HG02852 (cell line): ENCODE data around the gene TGFBR1.
A peak's percentile ranks its signal among the peaks of the same experiment; 100 is the strongest.

Source experiments
- ATAC-seq: cut with Tn5 transposase; IDR thresholded peaks from one replicate; pipeline ENCODE4 v1.9.1; 2021; ENCODE audit warnings: mild to moderate bottlenecking, moderate library complexity; ENCODE audit not compliant: unreplicated experiment

TGFBR1 gene

DNA sequence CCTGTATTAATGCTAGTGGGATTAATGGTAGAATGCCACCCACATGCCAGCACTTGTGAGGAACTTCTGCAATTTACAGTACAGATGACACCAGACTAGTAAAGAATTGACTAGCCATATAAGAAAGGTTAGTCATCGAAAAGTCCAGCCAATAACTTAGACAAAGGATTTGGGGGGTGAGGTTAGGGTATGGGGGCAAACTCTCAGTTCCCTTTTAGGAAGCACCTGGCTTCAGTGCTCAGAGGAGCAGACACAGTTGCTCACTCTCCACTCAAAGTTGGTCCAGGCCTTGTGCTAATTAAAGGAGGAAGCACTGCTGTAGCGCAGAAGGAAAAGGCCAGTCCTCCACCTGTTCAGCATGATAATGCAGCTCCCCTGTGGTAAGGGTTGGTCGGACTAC lies 25.2 kb downstream of the TGFBR1 start:
- ATAC-seq: peak; percentile 63

- ATAC-seq: no peak
Measured at GRCh38 chr9:99133145-99133544, 28.2 kb downstream of the TGFBR1 start.

DNA sequence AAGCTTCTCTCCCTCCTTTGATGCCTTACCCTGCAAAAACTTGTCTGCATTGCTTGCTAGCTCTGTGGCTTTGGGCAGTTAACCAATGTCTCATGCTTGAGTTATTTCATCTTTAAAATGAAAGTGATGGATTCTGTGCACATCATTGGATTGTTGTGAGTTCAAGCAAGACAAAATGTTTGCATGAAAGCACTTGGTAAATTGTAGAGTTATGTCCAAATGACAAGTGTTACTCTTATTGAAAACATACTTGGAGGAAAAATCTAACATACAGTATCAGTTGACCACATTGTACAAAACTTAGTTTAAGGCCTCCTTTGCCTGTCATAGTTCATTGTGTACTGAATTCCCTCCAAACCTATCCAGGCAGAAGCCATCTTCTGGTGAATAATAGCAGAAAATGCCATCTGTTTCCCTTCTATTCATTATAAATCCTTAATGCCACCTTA lies 30.0 kb downstream of the TGFBR1 start:
- ATAC-seq: no peak

- ATAC-seq: no peak
Measured at GRCh38 chr9:99135456-99135855, 30.5 kb downstream of the TGFBR1 start.

- no peak for ATAC-seq
Measured at GRCh38 chr9:99137225-99137624, 32.3 kb downstream of the TGFBR1 start.

DNA sequence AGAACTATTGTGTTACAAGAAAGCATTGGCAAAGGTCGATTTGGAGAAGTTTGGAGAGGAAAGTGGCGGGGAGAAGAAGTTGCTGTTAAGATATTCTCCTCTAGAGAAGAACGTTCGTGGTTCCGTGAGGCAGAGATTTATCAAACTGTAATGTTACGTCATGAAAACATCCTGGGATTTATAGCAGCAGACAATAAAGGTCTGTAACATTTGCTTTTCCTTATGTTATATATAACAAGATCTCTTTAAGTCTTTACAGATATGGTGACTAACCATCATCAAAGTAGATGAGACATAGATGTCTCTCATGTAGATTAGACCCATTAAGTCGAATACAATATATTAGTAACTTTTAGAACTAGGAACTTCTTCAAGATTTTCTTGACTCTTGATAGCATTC lies 33.0 kb downstream of the TGFBR1 start:
- no peak for ATAC-seq

- ATAC-seq: no peak
Measured at GRCh38 chr9:99138424-99139284, 33.7 kb downstream of the TGFBR1 start.

- ATAC-seq: no peak
Measured at GRCh38 chr9:99139868-99140267, 35.0 kb downstream of the TGFBR1 start.

- peak; percentile 47 for ATAC-seq
Measured at GRCh38 chr9:99140685-99141314, 35.9 kb downstream of the TGFBR1 start.

DNA sequence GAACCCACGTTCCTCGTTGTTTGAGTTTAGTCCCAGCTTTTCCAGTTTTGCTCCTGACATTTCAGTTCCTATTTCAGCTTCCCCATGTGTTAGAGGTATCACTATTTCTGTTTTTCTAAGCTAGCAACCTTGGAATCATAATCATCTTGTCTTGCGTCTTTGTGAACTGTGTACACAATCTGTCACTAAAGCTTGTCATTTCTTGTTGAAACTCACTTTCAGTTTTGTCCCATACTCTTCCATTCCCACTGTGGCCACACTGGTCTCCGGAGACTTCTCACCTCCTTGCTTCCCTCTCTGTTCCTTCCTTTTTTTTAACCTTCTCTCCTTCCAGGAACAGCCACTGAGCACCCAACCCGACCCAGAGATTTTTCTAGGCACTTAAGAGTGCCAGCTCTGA lies 36.9 kb downstream of the TGFBR1 start:
- no peak for ATAC-seq

DNA sequence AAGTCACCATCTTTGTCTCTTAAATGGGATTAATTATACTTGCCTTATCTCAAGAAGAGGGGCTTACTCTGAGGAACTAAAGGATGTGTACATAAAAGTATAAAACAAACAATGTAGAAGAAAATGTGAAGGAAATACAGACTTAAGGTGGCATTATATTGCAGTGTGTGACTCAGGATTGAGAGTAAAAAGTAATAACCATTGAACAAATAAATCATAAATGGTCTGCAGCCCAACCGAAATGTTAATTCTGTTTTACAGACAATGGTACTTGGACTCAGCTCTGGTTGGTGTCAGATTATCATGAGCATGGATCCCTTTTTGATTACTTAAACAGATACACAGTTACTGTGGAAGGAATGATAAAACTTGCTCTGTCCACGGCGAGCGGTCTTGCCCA lies 37.4 kb downstream of the TGFBR1 start:
- ATAC-seq: no peak

DNA sequence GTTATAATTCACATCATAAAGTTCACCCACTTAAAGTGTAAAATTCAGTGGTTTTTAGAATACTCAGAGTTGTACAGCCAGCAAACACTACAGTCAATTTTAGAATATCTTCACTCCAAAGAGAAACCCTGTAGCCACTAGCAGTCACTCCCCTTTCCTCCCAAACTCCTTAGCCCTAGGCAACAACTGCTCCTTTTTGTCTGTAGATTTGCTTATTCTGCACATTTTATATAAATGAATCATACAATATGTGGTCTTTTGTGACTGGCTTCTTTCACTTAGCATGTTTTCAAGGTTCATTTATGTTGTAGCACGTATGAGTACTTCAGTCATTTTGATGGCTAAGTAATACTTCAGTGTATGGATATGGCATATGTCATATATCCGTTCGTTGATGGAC lies 38.7 kb downstream of the TGFBR1 start:
- no peak for ATAC-seq

GRCh38 chr9:99144966-99145365 lies 40.1 kb downstream of the TGFBR1 start:
- ATAC-seq: no peak

DNA sequence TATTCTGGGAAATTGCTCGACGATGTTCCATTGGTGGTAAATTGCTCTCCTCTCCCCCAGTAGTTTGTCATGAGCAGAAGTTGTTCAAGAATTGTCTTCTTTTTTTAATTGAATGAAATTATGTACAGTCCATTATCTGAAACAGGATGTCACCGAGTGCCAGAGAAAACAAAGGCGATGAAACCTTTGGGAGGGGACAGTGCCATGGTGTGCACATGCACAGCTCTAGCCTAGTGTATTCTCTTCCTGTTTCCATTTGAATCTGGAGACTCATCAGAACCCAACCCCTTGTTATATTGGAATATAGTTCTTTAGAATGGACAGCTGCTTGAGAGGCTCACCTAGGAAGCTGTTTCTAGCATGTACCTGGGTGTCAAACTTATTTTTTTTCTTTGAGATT lies 41.7 kb downstream of the TGFBR1 start:
- ATAC-seq: no peak

DNA sequence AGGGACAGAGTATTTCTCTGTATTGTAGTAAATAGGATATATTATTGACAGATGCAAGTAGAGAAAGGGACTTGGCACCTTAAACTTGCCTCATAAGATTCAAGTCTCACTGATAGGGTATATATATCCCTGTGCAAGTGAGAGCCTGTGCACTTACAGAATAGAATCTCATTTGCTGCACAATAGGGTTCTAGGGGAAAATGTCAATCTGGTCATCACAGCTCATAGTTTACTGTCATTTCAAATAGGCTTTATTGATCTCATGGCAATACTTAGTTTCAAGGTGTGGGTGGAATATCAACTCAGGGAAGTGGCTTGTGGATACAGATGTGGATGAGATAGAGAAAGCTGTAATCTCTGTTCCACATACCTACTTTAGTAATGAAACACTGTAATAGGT lies 42.3 kb downstream of the TGFBR1 start:
- no peak for ATAC-seq

- no peak for ATAC-seq
Measured at GRCh38 chr9:99150451-99151171, 45.7 kb downstream of the TGFBR1 start.

DNA sequence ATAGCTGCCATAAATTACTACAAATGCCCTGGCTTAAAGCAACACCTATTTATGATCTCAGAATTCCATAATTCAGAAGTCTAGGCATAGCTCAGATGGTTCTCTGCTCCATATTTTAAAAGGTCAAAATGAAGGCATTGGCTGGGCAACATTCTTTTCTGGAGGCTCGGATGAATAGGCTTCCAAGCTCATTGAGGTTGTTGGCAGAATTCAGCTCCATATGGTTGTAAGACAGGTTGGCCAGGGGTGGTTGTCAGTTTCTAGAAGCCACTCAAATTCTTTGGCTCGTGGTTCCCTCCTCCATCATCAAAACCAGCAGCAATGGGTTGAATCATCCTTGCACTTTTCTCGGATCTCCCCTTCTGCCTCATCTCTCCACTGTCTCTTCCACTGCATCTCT lies 49.4 kb downstream of the TGFBR1 start:
- no peak for ATAC-seq

DNA sequence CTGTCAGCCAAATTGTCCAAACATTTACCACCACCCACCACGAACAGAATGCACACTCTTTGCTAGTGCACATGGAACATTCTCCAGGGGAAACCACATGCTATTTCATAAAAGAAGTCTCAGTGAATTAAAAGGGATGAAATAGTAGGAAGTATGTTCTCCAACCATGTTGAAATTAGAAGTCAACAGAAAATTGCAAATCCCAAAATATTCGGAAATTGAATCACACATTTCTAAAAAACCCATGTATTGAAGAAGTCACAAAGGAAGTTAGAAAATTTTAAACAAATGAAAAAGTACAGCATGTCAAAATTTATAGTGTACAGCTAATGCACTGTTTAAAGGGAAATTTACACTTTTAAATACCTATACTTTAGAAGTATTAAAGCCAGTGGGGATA lies 50.8 kb downstream of the TGFBR1 start:
- ATAC-seq: no peak

GRCh38 chr9:99158629-99159028 lies 53.7 kb downstream of the TGFBR1 start:
- no peak for ATAC-seq

DNA sequence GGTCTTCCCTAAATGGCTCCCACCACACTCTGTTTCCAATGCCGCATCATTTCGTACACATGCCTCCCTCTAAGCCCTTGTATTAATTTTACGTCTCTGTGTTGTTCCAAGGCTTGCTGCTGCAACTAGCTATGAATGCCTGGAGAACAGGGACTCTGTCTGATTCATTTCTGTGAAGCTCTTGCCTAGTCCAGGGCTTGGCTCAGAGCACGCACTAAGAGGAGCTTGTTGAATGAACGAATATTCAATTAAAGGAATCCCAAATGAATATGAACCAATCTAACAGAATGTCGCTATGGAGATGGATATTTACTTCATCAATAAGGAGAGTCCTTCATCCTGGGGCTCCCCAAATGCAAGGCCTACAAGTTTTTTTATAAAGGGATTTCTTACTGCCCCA lies 55.3 kb downstream of the TGFBR1 start:
- ATAC-seq: no peak

GRCh38 chr9:99162759-99163364 lies 57.9 kb downstream of the TGFBR1 start:
- ATAC-seq: no peak
